SK-N-DZ (cell line): ENCODE results near the gene TSHZ1.

Source experiments
- DNase-seq: peaks from one replicate; pipeline ENCODE4 v3.0.0-alpha.2; 2015; ENCODE audit warnings: low spot score

Gene TSHZ1

DNA sequence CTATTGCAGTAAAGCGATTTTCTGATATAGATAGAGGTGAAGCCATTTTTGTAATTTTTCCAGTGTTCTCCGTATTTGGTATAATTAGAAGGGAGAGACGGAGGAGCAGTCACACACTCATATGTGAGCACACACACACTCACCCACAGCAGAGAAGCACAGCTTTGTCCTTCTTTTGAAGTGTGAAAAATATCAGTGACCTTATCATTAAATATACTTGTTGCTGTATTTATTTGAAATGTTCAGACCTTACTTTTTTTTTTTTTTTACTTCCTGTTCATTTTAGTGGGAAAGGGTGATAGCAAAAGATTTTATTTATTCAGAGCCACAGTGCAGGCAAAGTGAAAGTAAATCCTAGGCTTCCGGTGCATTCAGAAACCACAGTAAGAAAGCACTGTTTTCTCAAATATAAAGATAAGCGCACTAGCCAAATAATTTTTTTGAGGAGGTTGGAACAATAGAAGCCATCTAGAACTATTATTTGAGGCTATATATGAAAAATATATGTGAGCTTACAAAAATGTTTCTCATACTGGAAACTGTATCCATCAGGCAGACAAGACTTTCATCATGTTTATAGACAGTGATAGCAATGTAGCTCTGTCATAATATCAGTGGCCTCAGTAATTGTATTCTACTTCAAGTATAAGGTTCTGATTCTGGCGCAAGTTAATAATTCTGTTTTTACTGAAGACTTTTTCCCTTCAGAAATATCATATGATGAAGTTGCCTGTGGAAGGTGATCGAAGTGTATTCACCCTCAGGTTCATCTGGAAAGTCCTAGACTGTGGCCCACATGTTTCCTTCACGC is 37.2 kb downstream of the TSHZ1 start:
- no peak for DNase-seq

GRCh38 chr18:75248426-75249174 is 38.0 kb downstream of the TSHZ1 start:
- no peak for DNase-seq

- no peak for DNase-seq
Observed at GRCh38 chr18:75249175-75249518, 38.5 kb downstream of the TSHZ1 start.

DNA sequence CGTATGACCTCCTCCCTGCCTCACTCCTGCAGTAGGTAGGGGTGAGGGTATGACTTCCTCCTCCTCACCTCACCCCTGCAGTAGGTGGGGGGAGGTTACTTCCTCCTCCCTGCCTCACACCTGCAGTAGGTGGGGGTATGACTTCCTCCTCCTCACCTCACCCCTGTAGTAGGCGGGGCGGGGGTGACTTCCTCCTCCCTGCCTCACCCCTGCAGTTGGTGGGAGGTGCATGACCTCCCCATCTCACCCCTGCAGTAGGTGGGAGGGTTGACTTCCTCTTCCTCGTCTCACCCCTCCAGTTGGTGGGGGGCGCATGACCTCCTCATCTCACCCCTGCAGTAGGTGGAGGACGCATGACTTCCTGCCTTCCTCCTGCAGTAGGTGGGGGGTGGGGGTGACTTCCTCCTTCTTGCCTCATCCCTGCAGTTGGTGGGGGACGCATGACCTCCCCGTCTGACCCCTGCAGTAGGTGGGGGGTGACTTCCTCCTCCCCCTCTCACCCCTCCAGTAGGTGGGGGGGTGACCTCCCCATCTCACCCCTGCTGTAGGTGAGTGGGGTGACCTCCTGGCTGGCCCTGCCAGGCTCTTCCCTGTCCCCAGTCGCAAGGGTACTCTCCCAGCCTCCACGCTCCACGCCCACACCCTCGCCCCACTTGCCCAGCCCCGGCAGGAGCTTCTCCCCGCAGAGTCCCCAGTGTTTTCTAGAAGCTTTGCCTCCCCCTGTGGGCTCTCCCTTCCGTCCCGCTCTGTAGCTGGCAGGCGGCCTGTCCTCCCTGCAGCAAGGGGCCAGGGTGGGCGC is 39.3 kb downstream of the TSHZ1 start:
- DNase-seq, result no peak

DNA sequence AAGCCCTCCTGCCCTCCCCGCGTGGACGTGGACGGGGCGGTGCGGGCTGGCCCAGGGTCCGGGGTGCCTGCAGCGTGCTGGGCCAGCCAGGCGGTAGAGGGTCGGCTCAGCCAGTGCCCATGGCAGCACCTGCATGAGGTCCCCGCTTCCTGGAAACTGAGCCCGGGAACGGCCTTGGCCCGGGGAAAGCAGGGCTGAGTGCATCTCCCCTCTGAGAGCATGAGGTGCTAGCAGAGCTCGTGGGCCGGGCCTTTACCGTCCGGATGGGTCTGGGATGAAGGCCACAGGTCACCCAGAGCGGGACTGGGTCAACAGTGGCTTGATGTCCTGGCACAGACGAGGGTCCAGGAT is 39.8 kb downstream of the TSHZ1 start:
- no peak for DNase-seq

DNA sequence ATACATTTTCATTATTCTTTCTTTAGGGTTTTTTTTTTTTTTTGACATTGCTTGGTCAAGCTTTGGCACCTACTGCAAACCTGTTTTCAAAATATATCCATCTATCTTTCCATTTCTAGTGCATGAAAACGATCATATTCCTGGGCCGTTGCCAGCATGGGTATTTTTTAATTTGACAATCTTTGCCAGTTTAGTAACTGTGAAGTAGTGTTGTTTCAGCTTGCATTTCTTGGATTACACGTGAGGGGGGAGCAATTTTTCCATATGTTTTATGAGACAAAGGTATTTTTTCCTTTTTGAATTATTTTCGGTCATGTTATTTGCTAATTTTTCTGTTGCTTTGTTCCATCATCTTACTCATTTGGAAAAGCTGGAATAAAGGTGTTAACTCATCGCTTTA is 40.9 kb downstream of the TSHZ1 start:
- no peak for DNase-seq

DNA sequence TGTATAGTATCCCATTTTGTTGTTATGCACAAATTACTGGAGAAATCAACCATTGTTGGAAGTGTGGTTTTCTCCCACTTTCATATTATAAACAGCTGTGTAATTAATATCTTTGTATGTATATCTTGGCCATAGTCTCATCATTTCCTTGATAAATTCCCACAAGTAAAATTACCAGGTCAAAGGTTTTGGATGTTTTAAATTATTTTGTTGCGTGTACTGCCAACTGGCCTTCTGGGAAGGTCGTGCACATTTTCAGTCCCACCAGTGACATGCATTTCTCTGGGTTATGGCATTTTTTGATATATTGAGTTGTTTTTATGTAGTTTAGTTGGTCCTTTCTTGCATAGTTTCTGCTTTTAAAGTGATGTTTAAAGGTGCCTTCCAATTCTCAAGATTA is 41.5 kb downstream of the TSHZ1 start:
- DNase-seq, result no peak

- DNase-seq, result no peak
Observed at GRCh38 chr18:75253043-75253442, 42.4 kb downstream of the TSHZ1 start.

- DNase-seq, result no peak
Observed at GRCh38 chr18:75253784-75254183, 43.2 kb downstream of the TSHZ1 start.

- DNase-seq, result no peak
Observed at GRCh38 chr18:75255094-75255493, 44.5 kb downstream of the TSHZ1 start.

GRCh38 chr18:75256376-75256775 is 45.8 kb downstream of the TSHZ1 start:
- no peak for DNase-seq

DNA sequence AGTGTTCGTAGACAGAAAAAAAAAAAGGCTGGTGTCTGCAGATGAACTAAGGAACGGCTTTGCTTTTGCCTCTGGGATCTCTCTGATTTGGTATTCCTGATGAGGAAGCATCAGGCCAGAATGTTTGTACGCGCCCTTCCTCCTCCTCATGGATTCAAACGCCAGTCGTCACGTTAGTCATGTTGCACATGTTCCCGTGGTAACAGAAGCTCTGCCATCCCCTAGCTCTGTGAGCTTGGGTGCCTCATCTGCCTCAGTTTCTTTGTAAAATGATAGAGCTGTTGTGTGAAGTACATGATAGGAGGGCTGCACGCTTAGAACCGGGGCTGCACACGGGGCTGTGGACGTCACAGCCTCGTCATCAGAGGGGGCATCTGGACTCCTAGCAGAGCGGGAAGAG is 47.0 kb downstream of the TSHZ1 start:
- DNase-seq, result no peak

GRCh38 chr18:75261430-75262223 is 51.0 kb downstream of the TSHZ1 start:
- DNase-seq, result no peak

DNA sequence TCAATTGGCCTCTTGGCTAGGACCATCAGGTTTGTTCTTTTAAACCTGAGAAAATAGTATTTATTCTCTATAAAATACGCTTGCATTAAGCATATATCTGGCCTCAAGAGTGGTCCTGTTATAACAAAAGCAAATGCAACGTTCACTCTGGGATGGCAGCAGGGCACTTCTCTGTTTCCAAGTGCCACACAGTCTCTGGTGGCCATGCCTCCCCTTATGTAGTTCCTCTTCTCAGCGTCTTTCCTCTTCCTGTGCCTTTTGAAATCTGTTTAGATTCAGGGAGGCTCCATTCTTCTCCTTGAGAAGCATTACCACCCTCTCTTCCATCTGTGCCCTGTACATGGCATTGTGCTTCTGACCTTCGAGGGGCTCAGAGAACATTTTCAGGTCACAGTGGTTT is 51.9 kb downstream of the TSHZ1 start:
- no peak for DNase-seq

GRCh38 chr18:75264195-75264594 is 53.6 kb downstream of the TSHZ1 start:
- peak; percentile 43 for DNase-seq

GRCh38 chr18:75264926-75265597 is 54.5 kb downstream of the TSHZ1 start:
- peak; percentile 55 for DNase-seq

DNA sequence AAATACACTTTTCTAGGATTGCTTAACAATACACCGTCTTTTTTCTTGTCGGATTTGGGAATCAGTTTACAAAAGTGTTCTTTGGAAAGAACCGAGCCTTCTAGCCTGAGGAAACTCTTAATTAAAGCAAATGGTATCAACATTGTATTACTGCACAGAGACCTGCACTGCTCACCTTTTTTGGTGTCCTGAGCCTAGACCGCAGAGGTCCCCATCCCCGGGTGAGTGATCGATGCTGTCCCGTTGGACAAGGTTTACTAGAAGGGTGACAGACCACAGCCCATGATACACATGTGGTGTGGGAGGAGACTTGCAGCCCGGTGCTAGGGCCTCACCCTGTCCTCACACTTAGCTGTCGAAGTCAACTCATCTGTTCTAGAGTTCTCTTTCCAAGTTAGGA is 55.3 kb downstream of the TSHZ1 start:
- DNase-seq, result no peak

DNA sequence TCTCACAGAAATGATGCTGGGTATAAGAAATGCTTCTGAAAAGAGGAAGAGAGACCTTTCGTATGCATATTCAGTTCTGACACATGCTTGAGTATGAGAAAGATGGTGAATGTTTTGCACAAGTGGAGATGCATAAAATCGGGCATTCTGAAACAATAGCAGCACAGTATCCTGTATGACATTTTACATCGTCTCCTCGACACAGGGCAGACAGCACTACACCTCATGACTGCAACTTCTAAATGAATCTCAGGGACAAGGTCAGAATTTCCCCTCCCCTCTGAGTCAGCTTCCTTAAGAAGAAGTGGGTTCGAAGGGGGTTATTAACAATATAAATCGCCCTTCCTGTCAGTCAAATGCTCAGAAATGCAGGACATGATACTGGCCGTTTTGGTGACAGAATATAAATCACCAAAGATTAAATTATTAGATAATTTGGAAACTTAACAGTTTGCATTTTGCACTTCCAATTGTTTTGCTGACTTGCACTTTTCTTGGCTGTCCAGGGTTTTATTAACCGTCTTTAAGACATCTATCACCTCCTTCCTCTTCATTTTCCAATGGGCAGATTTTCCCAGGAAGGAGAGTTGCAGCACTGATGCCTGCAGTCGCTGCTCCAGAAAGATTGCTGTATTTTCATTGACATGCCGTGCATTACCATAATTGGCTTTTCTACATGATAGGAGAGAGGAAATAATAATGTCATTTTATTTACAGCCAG is 57.2 kb downstream of the TSHZ1 start:
- no peak for DNase-seq

DNA sequence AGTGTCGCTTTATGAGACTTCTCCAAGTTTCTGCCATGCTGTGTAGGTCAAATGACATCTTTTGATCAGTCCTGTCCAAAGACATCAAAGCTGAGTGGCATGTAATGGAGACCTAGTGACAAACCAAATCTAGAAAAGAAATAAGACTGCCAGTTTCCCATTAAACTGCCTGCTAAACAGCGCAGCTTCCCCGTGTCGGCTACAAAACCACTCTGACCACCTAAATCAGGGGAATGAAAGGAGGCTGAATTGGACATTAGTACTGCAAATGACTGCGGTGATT is 57.7 kb downstream of the TSHZ1 start:
- no peak for DNase-seq

DNA sequence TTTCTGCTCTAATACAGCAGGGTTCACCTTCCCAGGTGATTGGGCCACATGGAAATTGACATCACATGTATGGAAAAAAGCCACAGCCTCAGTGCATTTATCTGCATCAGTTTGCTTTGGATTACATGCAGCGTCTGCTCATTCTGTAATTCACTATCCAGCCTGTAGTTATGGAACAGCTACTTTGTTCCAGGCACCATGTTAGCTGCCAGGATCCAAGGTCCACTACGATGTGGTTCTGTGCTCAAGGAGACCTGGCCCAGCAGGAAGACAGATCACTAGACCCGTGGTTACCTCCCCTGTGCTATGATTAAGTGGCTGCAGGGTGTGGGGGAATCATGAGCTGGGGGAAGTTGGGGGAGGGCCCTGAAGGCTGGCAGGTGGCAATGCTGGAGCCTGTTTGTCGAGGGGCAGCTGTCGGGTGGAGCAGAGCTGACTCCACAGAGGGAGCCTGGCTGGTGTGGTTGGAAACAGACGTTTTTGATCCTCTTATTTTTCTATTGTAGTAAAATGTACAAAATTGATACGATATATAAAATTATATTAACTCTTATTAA is 58.6 kb downstream of the TSHZ1 start:
- DNase-seq, result peak; percentile 35
